NOMO-1 (cell line): ENCODE data around the gene MPPED1.

Experiments
- DNase-seq, 2 experiments: peaks; one replicate each; lab custom pipeline; 2025; ENCODE audit not compliant: unreplicated experiment in 2 of 2; lab: John Stamatoyannopoulos, UW

Gene MPPED1, protein sequence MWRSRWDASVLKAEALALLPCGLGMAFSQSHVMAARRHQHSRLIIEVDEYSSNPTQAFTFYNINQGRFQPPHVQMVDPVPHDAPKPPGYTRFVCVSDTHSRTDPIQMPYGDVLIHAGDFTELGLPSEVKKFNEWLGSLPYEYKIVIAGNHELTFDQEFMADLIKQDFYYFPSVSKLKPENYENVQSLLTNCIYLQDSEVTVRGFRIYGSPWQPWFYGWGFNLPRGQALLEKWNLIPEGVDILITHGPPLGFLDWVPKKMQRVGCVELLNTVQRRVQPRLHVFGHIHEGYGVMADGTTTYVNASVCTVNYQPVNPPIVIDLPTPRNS

DNA sequence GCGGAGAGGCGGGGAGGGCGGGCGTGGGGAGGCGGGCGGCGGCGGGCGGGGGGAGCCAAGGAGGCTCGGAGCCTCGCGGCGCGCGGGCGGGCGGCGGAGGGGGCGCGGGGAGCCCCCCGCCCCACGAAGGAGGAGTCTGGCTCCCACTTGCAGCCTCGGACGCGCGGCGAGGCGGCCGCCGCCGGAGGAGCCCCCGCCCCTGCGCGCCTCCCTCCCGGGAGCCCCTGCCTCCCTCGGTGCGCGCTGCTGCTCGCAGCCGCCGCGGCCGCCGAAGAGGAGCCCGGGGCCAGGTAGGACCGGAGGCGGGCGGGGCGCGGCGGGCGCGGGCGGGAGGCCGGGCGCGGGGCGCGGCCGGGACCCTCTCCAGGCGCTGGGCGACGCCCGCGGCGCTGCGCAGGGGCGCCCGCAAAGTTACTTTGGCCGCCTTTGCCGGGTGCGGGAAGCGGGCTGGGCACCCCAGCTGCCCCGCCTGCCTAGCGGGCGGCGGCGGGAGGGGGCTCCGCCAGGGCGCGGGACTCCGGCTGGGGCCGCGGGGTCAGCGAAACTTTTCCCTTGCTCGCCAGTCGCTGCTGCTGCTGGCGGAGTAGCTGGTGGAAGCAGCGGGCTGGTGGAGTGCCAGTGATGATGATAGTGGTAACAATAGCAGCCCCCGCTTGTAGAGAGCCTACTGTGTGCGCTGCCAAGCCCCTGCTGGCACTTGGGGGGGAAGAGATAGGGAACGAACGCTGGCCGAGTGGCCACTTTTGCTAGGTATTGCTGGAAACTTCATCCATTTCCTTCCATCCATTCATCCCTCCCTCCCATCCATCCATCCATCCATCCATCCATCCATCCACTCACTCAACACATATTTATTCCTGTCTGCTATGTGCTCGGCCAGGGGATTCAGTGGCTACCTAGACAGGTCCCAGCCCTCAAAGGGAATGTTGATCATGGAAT is at the start of gene MPPED1:
Gene MPPED1, plus strand, starts transcription at position 146 of the 939 bp plus-strand sequence. CDS start 12,972 bp downstream, outside the sequence.
- no peak for DNase-seq

DNA sequence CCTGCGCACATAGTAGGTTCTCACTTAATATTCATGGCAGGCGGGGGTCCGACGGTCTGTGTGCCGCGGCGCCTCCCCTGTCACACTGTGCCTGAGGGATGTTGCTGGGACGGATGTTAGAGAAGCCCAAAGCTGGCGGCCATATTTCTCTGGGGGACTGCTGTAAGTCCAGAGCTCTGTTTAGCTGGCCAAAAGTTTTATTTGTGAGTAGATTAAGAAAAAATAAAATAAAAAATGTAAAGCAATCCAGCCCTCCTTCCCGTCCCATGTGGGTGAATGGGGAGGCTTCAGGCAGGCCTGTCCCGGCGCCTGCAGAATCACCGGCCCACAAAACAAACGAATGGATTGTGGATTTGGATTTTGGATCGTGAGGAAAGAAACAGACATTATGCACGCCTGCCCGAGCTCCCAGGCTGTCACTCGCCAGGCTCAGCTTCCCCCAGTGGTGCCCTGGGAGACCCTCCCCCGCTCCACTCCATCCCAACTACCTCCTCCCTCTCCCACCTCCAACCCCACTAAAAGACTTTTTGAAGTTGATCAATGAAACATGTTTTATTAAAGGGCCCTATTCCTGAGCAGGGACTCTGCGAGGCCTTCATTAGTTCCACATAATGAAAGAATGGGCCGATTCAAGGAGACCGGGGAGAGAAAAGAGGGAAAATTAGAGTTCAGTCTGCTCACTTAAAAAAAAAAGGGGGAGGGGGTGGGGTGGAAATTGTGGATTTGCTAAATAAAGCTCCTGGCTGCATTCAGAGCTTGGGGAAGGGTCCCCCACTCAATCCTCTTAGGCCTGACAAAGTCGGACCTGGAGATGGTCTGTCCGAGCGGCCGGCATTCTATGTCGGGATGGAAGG is 48.3 kb upstream of the MPPED1 start:
- DNase-seq, result no peak

GRCh38 chr22:43364169-43364435 is 47.7 kb upstream of the MPPED1 start:
- no peak for DNase-seq

GRCh38 chr22:43365715-43366440 is 45.9 kb upstream of the MPPED1 start:
- DNase-seq, result no peak

- DNase-seq, result no peak
These were observed 41.8 kb upstream of the MPPED1 start for GRCh38 chr22:43370036-43370435.

GRCh38 chr22:43375951-43376455 is 35.8 kb upstream of the MPPED1 start:
- no peak for DNase-seq

GRCh38 chr22:43376765-43377547 is 34.9 kb upstream of the MPPED1 start:
- no peak for DNase-seq

GRCh38 chr22:43377548-43377895 is 34.3 kb upstream of the MPPED1 start:
- DNase-seq, result no peak

- DNase-seq, result peak; percentile 22 to 69
These were observed 33.7 kb upstream of the MPPED1 start for GRCh38 chr22:43377896-43378704.

DNA sequence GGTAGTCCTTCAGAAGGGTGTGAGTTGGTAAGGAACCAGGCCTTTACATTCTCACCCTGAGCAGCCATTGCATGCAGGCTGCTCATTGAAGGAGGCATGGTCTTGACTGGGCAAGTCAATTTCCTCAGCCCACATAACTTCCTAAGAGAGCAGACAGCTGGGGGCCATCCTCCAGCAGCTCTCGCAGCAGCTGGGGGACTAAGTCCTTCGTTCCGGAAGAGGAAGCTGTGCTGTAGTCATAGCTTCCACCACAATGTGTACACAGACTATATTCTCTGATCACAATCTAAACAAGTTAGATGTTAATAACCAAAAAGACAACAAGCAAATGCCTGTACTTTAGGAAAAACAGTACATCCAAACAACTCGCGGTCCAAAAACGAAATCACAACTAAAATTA is 30.1 kb upstream of the MPPED1 start:
- DNase-seq, result peak; percentile 16 to 77

DNA sequence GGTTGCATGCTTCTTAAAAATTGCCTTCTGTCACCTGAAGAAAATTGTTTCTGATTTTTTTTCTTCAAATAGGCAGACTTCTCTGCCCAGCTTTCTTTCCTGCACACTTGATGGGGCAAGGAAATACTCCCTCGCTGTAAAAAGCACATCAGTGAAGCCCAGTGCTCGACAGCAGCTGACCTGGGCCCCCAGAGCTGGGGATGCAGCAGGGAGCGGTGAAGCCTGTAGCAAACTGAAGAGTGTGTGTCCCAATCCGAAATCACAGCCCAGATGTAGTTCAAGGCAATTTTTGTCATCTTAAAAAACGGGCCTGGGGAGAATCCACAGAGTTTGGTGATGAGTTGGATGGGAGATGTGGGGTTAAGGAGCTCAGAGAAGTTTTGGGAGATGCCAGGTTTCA is 27.0 kb upstream of the MPPED1 start:
- no peak for DNase-seq

- peak; percentile 72 to 80 for DNase-seq
These were observed 25.8 kb upstream of the MPPED1 start for GRCh38 chr22:43385770-43386641.

- DNase-seq, result no peak
These were observed 24.0 kb upstream of the MPPED1 start for GRCh38 chr22:43387815-43388214.

- DNase-seq, result peak; percentile 67 to 68
These were observed 23.4 kb upstream of the MPPED1 start for GRCh38 chr22:43388420-43388851.

- DNase-seq, result no peak
These were observed 22.5 kb upstream of the MPPED1 start for GRCh38 chr22:43389227-43389836.

GRCh38 chr22:43390166-43390565 is 21.6 kb upstream of the MPPED1 start:
- no peak for DNase-seq

- no peak for DNase-seq
These were observed 20.9 kb upstream of the MPPED1 start for GRCh38 chr22:43390872-43391271.
